HepG2 (cell line): ENCODE data around the gene CLDND2. TPM values are rescaled to one million over a fixed set of nuclear protein-coding genes. Genes with fewer than 3 reads are reported as not detected.

Source experiments
- FOXA3 ChIP-seq: IDR thresholded peaks from 2 replicates; pipeline ENCODE4 v1.6.1; 2016; ENCODE audit warnings: missing genetic modification reagents, missing compliant biosample characterization
- FOXO1 ChIP-seq: sonication (generic); formaldehyde crosslinking; IDR thresholded peaks from 2 replicates; pipeline ENCODE4 v1.4.0; 2020; ENCODE audit warnings: missing genetic modification reagents
- MIXL1 ChIP-seq: IDR thresholded peaks from 2 replicates; pipeline ENCODE4 v1.6.1; 2016
- POLR2AphosphoS5 ChIP-seq: IDR thresholded peaks from 2 replicates; pipeline ENCODE4 v1.6.1; 2012; ENCODE audit warnings: low read depth, low read length
- SNRNP70 ChIP-seq: fragments of 200-400 bp; formaldehyde crosslinking; IDR thresholded peaks from 2 replicates; pipeline ENCODE4 v1.6.1; 2017; ENCODE audit warnings: mild to moderate bottlenecking, low read depth, low read length, moderate library complexity
- TCF7L2 ChIP-seq: IDR thresholded peaks from 2 replicates; pipeline ENCODE4 v1.6.1; 2011; ENCODE audit warnings: mild to moderate bottlenecking, low read depth, low read length, moderate library complexity
- XBP1 ChIP-seq: sonication (generic); formaldehyde crosslinking; IDR thresholded peaks from 2 replicates; pipeline ENCODE4 v1.5.0; 2020; ENCODE audit warnings: missing genetic modification reagents
- YY1 ChIP-seq: IDR thresholded peaks from 2 replicates; pipeline ENCODE4 v1.6.1; 2011; ENCODE audit warnings: low read length, low read depth, moderate library complexity, mild to moderate bottlenecking; ENCODE audit not compliant: insufficient read depth, insufficient replicate concordance
- ZBTB7A ChIP-seq: sonication (generic); formaldehyde crosslinking; IDR thresholded peaks from 2 replicates; pipeline ENCODE4 v1.8.0; 2022; ENCODE audit warnings: mild to moderate bottlenecking, missing genetic modification reagents
- ZNF230 ChIP-seq: sonication (generic); formaldehyde crosslinking; IDR thresholded peaks from 2 replicates; pipeline ENCODE4 v1.4.0; 2020; ENCODE audit warnings: mild to moderate bottlenecking, missing genetic modification reagents
- ZNF263 ChIP-seq: sonication (generic); formaldehyde crosslinking; IDR thresholded peaks from 2 replicates; pipeline ENCODE4 v1.4.0; 2020; ENCODE audit warnings: missing genetic modification reagents
- ZNF354B ChIP-seq: sonication (generic); formaldehyde crosslinking; IDR thresholded peaks from 2 replicates; pipeline ENCODE4 v1.8.0; 2022; ENCODE audit warnings: mild to moderate bottlenecking, missing genetic modification reagents
- ZNF547 ChIP-seq: sonication (generic); formaldehyde crosslinking; IDR thresholded peaks from 2 replicates; pipeline ENCODE4 v1.5.1; 2020; ENCODE audit warnings: mild to moderate bottlenecking, missing genetic modification reagents
- ZNF672 ChIP-seq: sonication (generic); formaldehyde crosslinking; IDR thresholded peaks from 2 replicates; pipeline ENCODE4 v1.8.1; 2022; ENCODE audit warnings: missing genetic modification reagents
- ZNF773 ChIP-seq: sonication (generic); formaldehyde crosslinking; IDR thresholded peaks from 2 replicates; pipeline ENCODE4 v1.4.0; 2020; ENCODE audit warnings: missing genetic modification reagents, borderline replicate concordance
- ZNF883 ChIP-seq: sonication (generic); formaldehyde crosslinking; IDR thresholded peaks from 2 replicates; pipeline ENCODE4 v1.5.1; 2020; ENCODE audit warnings: mild to moderate bottlenecking, missing genetic modification reagents; ENCODE audit errors: not compliant biosample characterization
- polyA plus RNA-seq, 8 experiments: library from polyadenylated mRNA; depleted of rRNA in 3 of 8; stranded (reverse) in 7 of 8; unstranded in 1 of 8; fragments of >200 nt; fragmentation: Illumina TruSeq in 4 of 8; extraction: Trizol in 4 of 8; gene quantifications; 2 replicates each; pipeline versions ENCODE4 v1.2.1 to v1.2.3, GENCODE V29; 2011 to 2016; ENCODE audit warnings: low read depth in 4 of 8, missing spikeins in 1 of 8, mixed read lengths in 1 of 8; ENCODE audit not compliant: insufficient read depth in 1 of 8
- total RNA-seq, 5 experiments: library from RNA; depleted of rRNA; stranded (reverse); fragments of >200 nt; fragmentation: Illumina TruSeq; extraction: Trizol; gene quantifications; 2 replicates each; pipeline ENCODE4 v1.2.3, GENCODE V29; 2016; ENCODE audit warnings: low read depth in 1 of 5
- TF ChIP-seq, protein P1 (sequence below): sonication (generic); formaldehyde crosslinking; IDR thresholded peaks from one replicate; pipeline ENCODE4 v1.5.1; 2020; ENCODE audit warnings: mild to moderate bottlenecking, missing genetic modification reagents; ENCODE audit errors: not compliant biosample characterization
- TF ChIP-seq, protein P2 (sequence below): sonication (generic); formaldehyde crosslinking; IDR thresholded peaks from 2 replicates; pipeline ENCODE4 v1.8.0; 2022; ENCODE audit warnings: mild to moderate bottlenecking, missing genetic modification reagents, borderline replicate concordance
- TF ChIP-seq, protein P3 (sequence below): sonication (generic); formaldehyde crosslinking; IDR thresholded peaks from 2 replicates; pipeline ENCODE4 v1.5.0; 2020; ENCODE audit warnings: mild to moderate bottlenecking, missing genetic modification reagents, borderline replicate concordance

CLDND2 gene
- total and polyA plus RNA-seq, 2 of the 13 experiments (the other 11 are each of a cell fraction or from before 2014, with no cell fraction given): 0.84 to 1.8 TPM

DNA sequence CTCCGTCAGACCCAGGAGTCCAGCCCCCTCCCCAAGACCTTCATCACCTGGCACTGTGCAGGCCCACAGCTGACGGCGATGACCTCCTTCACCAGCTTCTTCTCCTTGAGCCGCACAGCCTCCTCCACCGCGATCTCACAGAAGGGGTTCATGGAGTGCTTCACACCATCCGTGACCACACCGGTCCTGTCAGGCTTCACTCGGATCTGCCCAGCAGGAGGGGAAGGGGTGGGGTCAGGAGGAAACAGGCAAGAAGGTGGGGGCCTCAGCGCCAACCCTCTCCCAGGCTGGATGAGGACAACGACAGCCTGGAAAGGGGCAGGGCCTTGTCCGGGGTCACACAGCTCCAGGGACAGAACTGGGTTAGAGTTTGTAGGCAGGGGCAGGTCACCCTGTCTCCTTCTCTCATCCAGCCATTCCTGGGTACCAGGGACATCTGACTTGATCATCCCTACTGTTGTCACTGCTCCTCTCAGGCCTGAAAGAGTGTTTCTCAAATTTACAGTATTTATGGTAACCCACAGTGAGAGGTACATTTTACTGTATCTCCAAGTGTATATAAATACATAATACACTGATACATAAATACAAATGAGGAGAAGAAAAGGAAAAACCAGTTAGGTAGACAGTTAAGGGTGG is 14.6 kb downstream of the CLDND2 start (continued):
- TF ChIP-seq, protein P1, sequence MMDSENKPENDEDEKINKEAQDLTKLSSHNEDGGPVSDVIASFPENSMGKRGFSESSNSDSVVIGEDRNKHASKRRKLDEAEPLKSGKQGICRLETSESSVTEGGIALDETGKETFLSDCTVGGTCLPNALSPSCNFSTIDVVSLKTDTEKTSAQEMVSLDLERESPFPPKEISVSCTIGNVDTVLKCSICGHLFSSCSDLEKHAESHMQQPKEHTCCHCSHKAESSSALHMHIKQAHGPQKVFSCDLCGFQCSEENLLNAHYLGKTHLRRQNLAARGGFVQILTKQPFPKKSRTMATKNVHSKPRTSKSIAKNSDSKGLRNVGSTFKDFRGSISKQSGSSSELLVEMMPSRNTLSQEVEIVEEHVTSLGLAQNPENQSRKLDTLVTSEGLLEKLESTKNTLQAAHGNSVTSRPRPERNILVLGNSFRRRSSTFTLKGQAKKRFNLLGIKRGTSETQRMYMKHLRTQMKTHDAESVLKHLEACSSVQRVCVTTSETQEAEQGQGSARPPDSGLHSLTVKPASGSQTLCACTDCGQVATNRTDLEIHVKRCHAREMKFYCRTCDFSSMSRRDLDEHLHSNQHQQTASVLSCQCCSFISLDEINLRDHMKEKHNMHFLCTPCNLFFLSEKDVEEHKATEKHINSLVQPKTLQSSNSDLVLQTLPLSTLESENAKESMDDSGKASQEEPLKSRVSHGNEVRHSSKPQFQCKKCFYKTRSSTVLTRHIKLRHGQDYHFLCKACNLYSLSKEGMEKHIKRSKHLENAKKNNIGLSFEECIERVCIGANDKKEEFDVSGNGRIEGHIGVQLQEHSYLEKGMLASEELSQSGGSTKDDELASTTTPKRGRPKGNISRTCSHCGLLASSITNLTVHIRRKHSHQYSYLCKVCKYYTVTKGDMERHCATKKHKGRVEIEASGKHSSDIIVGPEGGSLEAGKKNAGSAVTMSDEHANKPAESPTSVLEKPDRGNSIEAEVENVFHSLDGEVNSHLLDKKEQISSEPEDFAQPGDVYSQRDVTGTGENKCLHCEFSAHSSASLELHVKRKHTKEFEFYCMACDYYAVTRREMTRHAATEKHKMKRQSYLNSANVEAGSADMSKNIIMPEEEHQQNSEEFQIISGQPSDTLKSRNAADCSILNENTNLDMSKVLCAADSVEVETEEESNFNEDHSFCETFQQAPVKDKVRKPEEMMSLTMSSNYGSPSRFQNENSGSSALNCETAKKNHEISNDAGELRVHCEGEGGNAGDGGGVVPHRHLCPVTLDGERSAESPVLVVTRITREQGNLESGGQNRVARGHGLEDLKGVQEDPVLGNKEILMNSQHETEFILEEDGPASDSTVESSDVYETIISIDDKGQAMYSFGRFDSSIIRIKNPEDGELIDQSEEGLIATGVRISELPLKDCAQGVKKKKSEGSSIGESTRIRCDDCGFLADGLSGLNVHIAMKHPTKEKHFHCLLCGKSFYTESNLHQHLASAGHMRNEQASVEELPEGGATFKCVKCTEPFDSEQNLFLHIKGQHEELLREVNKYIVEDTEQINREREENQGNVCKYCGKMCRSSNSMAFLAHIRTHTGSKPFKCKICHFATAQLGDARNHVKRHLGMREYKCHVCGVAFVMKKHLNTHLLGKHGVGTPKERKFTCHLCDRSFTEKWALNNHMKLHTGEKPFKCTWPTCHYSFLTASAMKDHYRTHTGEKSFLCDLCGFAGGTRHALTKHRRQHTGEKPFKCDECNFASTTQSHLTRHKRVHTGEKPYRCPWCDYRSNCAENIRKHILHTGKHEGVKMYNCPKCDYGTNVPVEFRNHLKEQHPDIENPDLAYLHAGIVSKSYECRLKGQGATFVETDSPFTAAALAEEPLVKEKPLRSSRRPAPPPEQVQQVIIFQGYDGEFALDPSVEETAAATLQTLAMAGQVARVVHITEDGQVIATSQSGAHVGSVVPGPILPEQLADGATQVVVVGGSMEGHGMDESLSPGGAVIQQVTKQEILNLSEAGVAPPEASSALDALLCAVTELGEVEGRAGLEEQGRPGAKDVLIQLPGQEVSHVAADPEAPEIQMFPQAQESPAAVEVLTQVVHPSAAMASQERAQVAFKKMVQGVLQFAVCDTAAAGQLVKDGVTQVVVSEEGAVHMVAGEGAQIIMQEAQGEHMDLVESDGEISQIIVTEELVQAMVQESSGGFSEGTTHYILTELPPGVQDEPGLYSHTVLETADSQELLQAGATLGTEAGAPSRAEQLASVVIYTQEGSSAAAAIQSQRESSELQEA (CRISPR knock-in tag): no peak
- TF ChIP-seq ZNF672 (CRISPR knock-in tag): no peak
- TF ChIP-seq, protein P2, sequence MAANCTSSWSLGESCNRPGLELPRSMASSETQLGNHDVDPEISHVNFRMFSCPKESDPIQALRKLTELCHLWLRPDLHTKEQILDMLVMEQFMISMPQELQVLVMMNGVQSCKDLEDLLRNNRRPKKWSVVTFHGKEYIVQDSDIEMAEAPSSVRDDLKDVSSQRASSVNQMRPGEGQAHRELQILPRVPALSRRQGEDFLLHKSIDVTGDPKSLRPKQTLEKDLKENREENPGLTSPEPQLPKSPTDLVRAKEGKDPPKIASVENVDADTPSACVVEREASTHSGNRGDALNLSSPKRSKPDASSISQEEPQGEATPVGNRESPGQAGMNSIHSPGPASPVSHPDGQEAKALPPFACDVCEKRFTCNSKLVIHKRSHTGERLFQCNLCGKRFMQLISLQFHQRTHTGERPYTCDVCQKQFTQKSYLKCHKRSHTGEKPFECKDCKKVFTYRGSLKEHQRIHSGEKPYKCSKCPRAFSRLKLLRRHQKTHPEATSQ (CRISPR knock-in tag): peak; percentile 37; the same call in 1 of the 2 replicates
- 0 out of 2 replicates have a peak, but pooled peaks have one; percentile 22 for TF ChIP-seq ZNF263 (CRISPR knock-in tag)
- TF ChIP-seq POLR2AphosphoS5: peak; percentile 84
- TF ChIP-seq FOXO1 (CRISPR knock-in tag): 0 out of 2 replicates have a peak, but pooled peaks have one; percentile 60
- no peak for TF ChIP-seq SNRNP70
- TF ChIP-seq ZNF354B: no peak
- TF ChIP-seq ZNF547 (CRISPR knock-in tag): peak; percentile 23; the same call in 1 of the 2 replicates
- no peak for TF ChIP-seq XBP1
- TF ChIP-seq, protein P3, sequence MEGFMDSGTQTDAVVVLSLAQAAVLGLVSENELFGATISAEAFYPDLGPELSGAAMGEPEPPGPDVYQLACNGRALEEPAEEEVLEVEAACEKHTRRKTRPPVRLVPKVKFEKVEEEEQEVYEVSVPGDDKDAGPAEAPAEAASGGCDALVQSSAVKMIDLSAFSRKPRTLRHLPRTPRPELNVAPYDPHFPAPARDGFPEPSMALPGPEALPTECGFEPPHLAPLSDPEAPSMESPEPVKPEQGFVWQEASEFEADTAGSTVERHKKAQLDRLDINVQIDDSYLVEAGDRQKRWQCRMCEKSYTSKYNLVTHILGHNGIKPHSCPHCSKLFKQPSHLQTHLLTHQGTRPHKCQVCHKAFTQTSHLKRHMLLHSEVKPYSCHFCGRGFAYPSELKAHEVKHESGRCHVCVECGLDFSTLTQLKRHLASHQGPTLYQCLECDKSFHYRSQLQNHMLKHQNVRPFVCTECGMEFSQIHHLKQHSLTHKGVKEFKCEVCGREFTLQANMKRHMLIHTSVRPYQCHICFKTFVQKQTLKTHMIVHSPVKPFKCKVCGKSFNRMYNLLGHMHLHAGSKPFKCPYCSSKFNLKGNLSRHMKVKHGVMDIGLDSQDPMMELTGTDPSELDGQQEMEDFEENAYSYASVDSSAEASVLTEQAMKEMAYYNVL (CRISPR knock-in tag): 0 out of 2 replicates have a peak, but pooled peaks have one; percentile 72
- TF ChIP-seq ZNF230 (CRISPR knock-in tag): no peak
- peak; percentile 18; the same call in 1 of the 2 replicates for TF ChIP-seq ZBTB7A (CRISPR knock-in tag)
- TF ChIP-seq YY1: no peak
- no peak for TF ChIP-seq FOXA3 (CRISPR knock-in tag)
- no peak for TF ChIP-seq MIXL1 (CRISPR knock-in tag)
- no peak for TF ChIP-seq ZNF773 (CRISPR knock-in tag)
- TF ChIP-seq TCF7L2: no peak
- no peak for TF ChIP-seq ZNF883 (CRISPR knock-in tag)
